Karpas-422 (cell line): Measurements from ENCODE around the gene HHLA2. TPM values are rescaled to one million over a fixed set of nuclear protein-coding genes. Genes with fewer than 3 reads are reported as not detected.

ENCODE experiments used
- DNase-seq: peaks from one replicate; pipeline ENCODE4 v3.0.0-alpha.2; 2015
- H2AFZ ChIP-seq: fragments of 200-600 bp; sonication (generic); 2 replicates; pipeline ENCODE4 v1.6.1; 2014; ENCODE audit warnings: antibody characterized with exemption, low read length, mixed read lengths
- H3K27ac ChIP-seq: fragments of 200-600 bp; sonication (generic); 2 replicates; pipeline ENCODE4 v1.5.1; 2014; ENCODE audit warnings: mild to moderate bottlenecking, low read length, moderate library complexity
- H3K27me3 ChIP-seq: fragments of 200-600 bp; sonication (generic); 2 replicates; pipeline ENCODE4 v1.6.1; 2014; ENCODE audit warnings: low read length, mixed read lengths
- H3K36me3 ChIP-seq: fragments of 200-600 bp; sonication (generic); 2 replicates; pipeline ENCODE4 v1.6.1; 2014; ENCODE audit warnings: low read length, mixed read lengths; ENCODE audit not compliant: insufficient read depth
- H3K4me1 ChIP-seq: fragments of 200-600 bp; sonication (generic); 2 replicates; pipeline ENCODE4 v1.6.1; 2014; ENCODE audit warnings: mild to moderate bottlenecking, low read length, mixed read lengths
- H3K4me2 ChIP-seq: fragments of 200-600 bp; sonication (generic); 2 replicates; pipeline ENCODE4 v1.6.1; 2014; ENCODE audit warnings: low read length, low read depth, mild to moderate bottlenecking; ENCODE audit not compliant: poor library complexity, severe bottlenecking
- H3K4me3 ChIP-seq: fragments of 200-600 bp; sonication (generic); 2 replicates; pipeline ENCODE4 v1.5.1; 2014; ENCODE audit warnings: mild to moderate bottlenecking, antibody characterized with exemption, low read length, mixed read lengths
- H3K79me2 ChIP-seq: fragments of 200-600 bp; sonication (generic); 2 replicates; pipeline ENCODE4 v1.6.1; 2014; ENCODE audit warnings: mild to moderate bottlenecking, low read length, mixed read lengths
- H3K9ac ChIP-seq: fragments of 200-600 bp; sonication (generic); 2 replicates; pipeline ENCODE4 v1.6.0; 2014; ENCODE audit warnings: low read length
- H3K9me2 ChIP-seq: fragments of 200-600 bp; sonication (generic), shearing (Covaris generic); replicated peaks from 2 replicates; pipeline ENCODE4 v1.6.0; 2014; ENCODE audit warnings: mild to moderate bottlenecking, low read length, moderate library complexity; ENCODE audit not compliant: insufficient read depth
- H3K9me3 ChIP-seq: fragments of 300-700, 200-600 bp; sonication (generic); 2 replicates; pipeline ENCODE4 v1.6.1; 2014; ENCODE audit warnings: low read length, mixed read lengths
- H4K20me1 ChIP-seq: fragments of 200-600 bp; sonication (generic); 2 replicates; pipeline ENCODE4 v1.6.1; 2014; ENCODE audit warnings: mild to moderate bottlenecking, antibody characterized with exemption, low read length, low read depth; ENCODE audit not compliant: insufficient read depth
- total RNA-seq: library from RNA; depleted of rRNA; stranded (reverse); fragments of >200 nt; shearing (Covaris generic); gene quantifications from 2 replicates; pipeline ENCODE4 v1.2.3, GENCODE V29; 2014; ENCODE audit warnings: low replicate concordance

HHLA2 gene
- total RNA-seq, 1 experiment from 2014 or later, result not detected

DNA sequence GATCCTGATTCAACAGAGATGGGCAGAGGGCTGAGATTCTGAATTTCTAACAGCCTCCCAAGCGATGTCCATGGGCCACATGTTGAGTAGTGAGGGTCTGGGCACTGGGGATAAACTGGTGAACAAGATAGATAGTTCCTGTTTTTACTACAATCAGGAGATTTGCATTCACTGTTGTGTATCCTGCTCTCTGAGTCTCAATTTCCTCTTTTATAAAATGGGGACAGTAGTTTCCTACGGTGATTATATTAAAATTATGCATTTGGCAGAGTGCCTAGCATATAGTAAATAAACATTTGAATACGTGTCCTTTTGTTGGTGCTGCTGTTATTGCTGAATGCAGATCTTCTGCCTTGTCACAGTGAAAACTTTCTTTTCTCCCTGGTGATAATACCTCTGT lies 111.5 kb downstream of the HHLA2 start:
- peak; percentile 73 for DNase-seq
- no peaks in the 10 kb centered on the region for H3K9me2 ChIP-seq
- no peaks in the 10 kb centered on the region for H3K79me2 ChIP-seq
- peak overlapping the region; percentile 24 for H3K4me2 ChIP-seq
- H3K4me3 ChIP-seq, result no peak overlapping the region
- no peaks in the 10 kb centered on the region for H4K20me1 ChIP-seq
- no peak overlapping the region for H3K9ac ChIP-seq
- H3K27me3 ChIP-seq, result no peaks in the 10 kb centered on the region
- no peak overlapping the region for H3K27ac ChIP-seq
- peak overlapping the region; percentile 87; the same call in 1 of the 2 replicates for H2AFZ ChIP-seq
- peaks cover 17% of the 10 kb centered on the region for H3K4me1 ChIP-seq
- no peaks in the 10 kb centered on the region for H3K9me3 ChIP-seq
- no peaks in the 10 kb centered on the region for H3K36me3 ChIP-seq

- no peaks in the 10 kb centered on the region for H3K9me2 ChIP-seq
- peaks cover 17% of the 10 kb centered on the region for H3K4me1 ChIP-seq
- H3K4me2 ChIP-seq, result no peak overlapping the region
- H3K36me3 ChIP-seq, result no peaks in the 10 kb centered on the region
- no peak overlapping the region for H2AFZ ChIP-seq
- no peak for DNase-seq
- H3K4me3 ChIP-seq, result no peak overlapping the region
- no peaks in the 10 kb centered on the region for H3K27me3 ChIP-seq
- H3K79me2 ChIP-seq, result no peaks in the 10 kb centered on the region
- H3K9me3 ChIP-seq, result no peaks in the 10 kb centered on the region
- H4K20me1 ChIP-seq, result no peaks in the 10 kb centered on the region
- H3K27ac ChIP-seq, result no peak overlapping the region
- no peak overlapping the region for H3K9ac ChIP-seq
Observed at GRCh38 chr3:108408883-108409799, 112.8 kb downstream of the HHLA2 start.

DNA sequence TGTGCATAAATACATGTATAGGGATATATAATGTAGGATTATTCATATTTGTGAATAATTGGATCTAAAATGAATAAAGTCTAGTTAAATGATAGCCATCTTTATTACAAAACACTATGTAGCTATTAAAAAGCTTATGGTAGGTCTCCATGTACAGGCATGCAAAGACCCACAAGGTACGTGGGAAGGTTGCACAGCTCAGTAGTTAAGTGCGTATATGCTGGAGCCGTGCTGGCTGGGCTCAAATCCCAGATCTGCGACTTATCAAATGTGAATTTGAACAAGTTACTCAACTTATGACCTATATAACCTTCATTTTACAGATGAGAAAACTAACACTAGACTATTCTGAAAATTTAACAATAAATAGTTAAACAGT lies 113.4 kb downstream of the HHLA2 start:
- no peak for DNase-seq
- Histone ChIP-seq H2AFZ (no peak overlapping the region), H3K27ac (no peak overlapping the region), H3K4me3 (no peak overlapping the region), H3K27me3 (no peaks in the 10 kb centered on the region), H3K9me2 (no peaks in the 10 kb centered on the region), H4K20me1 (no peaks in the 10 kb centered on the region), H3K4me2 (no peak overlapping the region), H3K79me2 (no peaks in the 10 kb centered on the region), H3K4me1 (peaks cover 17% of the 10 kb centered on the region), H3K9ac (no peak overlapping the region), H3K36me3 (no peaks in the 10 kb centered on the region), H3K9me3 (no peaks in the 10 kb centered on the region)

- H4K20me1 ChIP-seq, result no peaks in the 10 kb centered on the region
- no peak overlapping the region for H3K27ac ChIP-seq
- DNase-seq, result no peak
- no peak overlapping the region for H3K4me2 ChIP-seq
- H3K79me2 ChIP-seq, result no peaks in the 10 kb centered on the region
- H3K9ac ChIP-seq, result no peak overlapping the region
- no peak overlapping the region; the same call in 1 of the 2 replicates for H2AFZ ChIP-seq
- H3K9me3 ChIP-seq, result no peaks in the 10 kb centered on the region
- no peaks in the 10 kb centered on the region for H3K27me3 ChIP-seq
- no peaks in the 10 kb centered on the region for H3K9me2 ChIP-seq
- no peak overlapping the region for H3K4me3 ChIP-seq
- peaks cover 17% of the 10 kb centered on the region for H3K4me1 ChIP-seq
- H3K36me3 ChIP-seq, result no peaks in the 10 kb centered on the region
Observed at GRCh38 chr3:108410531-108410984, 114.2 kb downstream of the HHLA2 start.

GRCh38 chr3:108412121-108412750 lies 115.9 kb downstream of the HHLA2 start:
- Histone ChIP-seq H3K79me2 (no peaks in the 10 kb centered on the region), H3K4me3 (no peak overlapping the region), H3K27me3 (no peaks in the 10 kb centered on the region), H4K20me1 (no peaks in the 10 kb centered on the region), H3K4me2 (no peak overlapping the region), H3K27ac (no peak overlapping the region), H3K9me2 (no peaks in the 10 kb centered on the region), H3K9me3 (no peaks in the 10 kb centered on the region), H3K36me3 (no peaks in the 10 kb centered on the region), H3K4me1 (peaks cover 11% of the 10 kb centered on the region), H3K9ac (no peak overlapping the region), H2AFZ (no peak overlapping the region)
- DNase-seq, result no peak

DNA sequence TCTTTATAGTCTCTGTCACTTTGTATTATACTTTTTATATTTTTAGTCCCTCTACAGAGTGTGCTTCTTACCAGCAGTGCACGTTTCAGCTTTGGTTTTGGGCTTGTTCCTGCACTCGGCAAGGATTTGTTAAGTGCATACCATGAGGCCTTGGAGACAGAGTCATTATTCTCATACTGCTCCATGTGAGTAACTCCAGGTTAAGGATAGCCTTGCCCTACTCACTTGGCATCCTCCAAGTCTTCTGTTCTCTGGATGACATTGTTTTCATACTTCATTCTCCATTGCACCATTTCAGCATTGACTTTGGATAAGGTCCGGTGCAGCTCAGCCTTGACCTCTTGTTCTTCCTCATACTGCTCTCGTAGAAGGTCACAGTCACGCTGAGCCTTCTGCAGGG lies 117.7 kb downstream of the HHLA2 start:
- Histone ChIP-seq H3K4me1 (no peaks in the 10 kb centered on the region), H3K79me2 (no peaks in the 10 kb centered on the region), H3K4me2 (no peak overlapping the region), H3K9ac (no peak overlapping the region), H3K27ac (no peak overlapping the region), H3K27me3 (no peaks in the 10 kb centered on the region), H3K4me3 (no peak overlapping the region), H3K36me3 (no peaks in the 10 kb centered on the region), H3K9me3 (no peaks in the 10 kb centered on the region), H3K9me2 (no peaks in the 10 kb centered on the region), H2AFZ (no peak overlapping the region), H4K20me1 (no peaks in the 10 kb centered on the region)
- no peak for DNase-seq

DNA sequence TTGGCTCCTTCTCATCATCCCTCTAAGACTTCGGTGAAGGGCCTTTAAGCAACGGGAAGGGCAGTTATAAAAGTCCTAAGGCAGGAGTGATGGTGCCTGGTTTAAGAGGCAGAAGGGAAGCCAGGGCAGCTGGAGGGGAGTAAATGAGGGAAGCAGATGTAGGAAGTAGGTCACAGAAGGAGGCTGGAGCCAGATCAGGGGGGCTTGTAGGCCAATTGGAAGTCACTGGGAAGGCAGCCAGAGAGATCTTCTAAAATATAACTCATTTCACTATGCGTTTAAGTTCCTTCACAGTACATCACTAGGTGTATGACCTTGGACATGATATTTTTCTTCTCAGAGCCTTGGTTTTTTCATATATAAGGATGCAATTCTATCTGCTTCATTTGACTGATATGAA lies 119.3 kb downstream of the HHLA2 start:
- H3K4me2 ChIP-seq, result no peak overlapping the region

GRCh38 chr3:108416111-108416869 lies 119.9 kb downstream of the HHLA2 start:
- Histone ChIP-seq H3K9ac (no peak overlapping the region), H3K4me1 (no peaks in the 10 kb centered on the region), H3K4me2 (no peak overlapping the region), H3K36me3 (no peaks in the 10 kb centered on the region), H3K9me3 (no peaks in the 10 kb centered on the region), H3K27ac (no peak overlapping the region), H3K79me2 (no peaks in the 10 kb centered on the region), H3K27me3 (no peaks in the 10 kb centered on the region), H3K9me2 (no peaks in the 10 kb centered on the region), H2AFZ (no peak overlapping the region), H3K4me3 (no peak overlapping the region), H4K20me1 (no peaks in the 10 kb centered on the region)
- no peak for DNase-seq

More for the DNA sequence above, 119.3 kb downstream of the HHLA2 start:
- no peak overlapping the region for H3K27ac ChIP-seq
- no peaks in the 10 kb centered on the region for H3K79me2 ChIP-seq
- H3K9ac ChIP-seq, result no peak overlapping the region
- H2AFZ ChIP-seq, result no peak overlapping the region
- no peaks in the 10 kb centered on the region for H3K9me2 ChIP-seq
- no peaks in the 10 kb centered on the region for H3K4me1 ChIP-seq
- H3K9me3 ChIP-seq, result no peaks in the 10 kb centered on the region
- H3K27me3 ChIP-seq, result no peaks in the 10 kb centered on the region
- no peaks in the 10 kb centered on the region for H3K36me3 ChIP-seq
- no peaks in the 10 kb centered on the region for H4K20me1 ChIP-seq
- no peak overlapping the region for H3K4me3 ChIP-seq
- no peak for DNase-seq
